Suprapubic skin (tissue), 4 donors: ENCODE data around the gene PPP2R1B.

Experiments used
- CTCF ChIP-seq, 2 donors: fragments of 200-600 bp in 1 of 2; fragments of 450-650 bp in 1 of 2; sonication (generic) in 1 of 2; IDR thresholded peaks; one replicate each; pipeline ENCODE4 v1.5.1; 2016 to 2019; ENCODE audit warnings: antibody characterized with exemption in 2 of 2, mild to moderate bottlenecking in 1 of 2, moderate library complexity in 1 of 2
- EP300 ChIP-seq: sonication (generic); formaldehyde crosslinking; IDR thresholded peaks from one replicate; pipeline ENCODE4 v1.6.1; 2017; ENCODE audit warnings: antibody characterized with exemption
- POLR2A ChIP-seq, 2 donors: fragments of 450-650 bp; IDR thresholded peaks; one replicate each; pipeline ENCODE4 v1.6.1; 2017; ENCODE audit warnings: antibody characterized with exemption in 2 of 2, mild to moderate bottlenecking in 2 of 2, moderate library complexity in 2 of 2
- POLR2AphosphoS5 ChIP-seq, 3 donors: sonication (generic); formaldehyde crosslinking; IDR thresholded peaks; one replicate each; pipeline ENCODE4 v1.6.1; 2017; ENCODE audit warnings: antibody characterized with exemption in 3 of 3

GRCh38 chr11:111743700-111744099 is 22.5 kb downstream of the PPP2R1B start:
- TF ChIP-seq CTCF (IDR thresholded peaks at IDR 0.05), result no peak
- no peak for TF ChIP-seq POLR2AphosphoS5 (IDR thresholded peaks at IDR 0.05)
- no peak for TF ChIP-seq POLR2A (IDR thresholded peaks at IDR 0.05)
- TF ChIP-seq EP300, result no peak
